ENCODE data around the gene ZNF410.
"Not testable (repeated sequence)": the region's sequence is repeated elsewhere in the genome, so short reads cannot be mapped to it uniquely, and the experiment has no call there.

Gene ZNF410

DNA sequence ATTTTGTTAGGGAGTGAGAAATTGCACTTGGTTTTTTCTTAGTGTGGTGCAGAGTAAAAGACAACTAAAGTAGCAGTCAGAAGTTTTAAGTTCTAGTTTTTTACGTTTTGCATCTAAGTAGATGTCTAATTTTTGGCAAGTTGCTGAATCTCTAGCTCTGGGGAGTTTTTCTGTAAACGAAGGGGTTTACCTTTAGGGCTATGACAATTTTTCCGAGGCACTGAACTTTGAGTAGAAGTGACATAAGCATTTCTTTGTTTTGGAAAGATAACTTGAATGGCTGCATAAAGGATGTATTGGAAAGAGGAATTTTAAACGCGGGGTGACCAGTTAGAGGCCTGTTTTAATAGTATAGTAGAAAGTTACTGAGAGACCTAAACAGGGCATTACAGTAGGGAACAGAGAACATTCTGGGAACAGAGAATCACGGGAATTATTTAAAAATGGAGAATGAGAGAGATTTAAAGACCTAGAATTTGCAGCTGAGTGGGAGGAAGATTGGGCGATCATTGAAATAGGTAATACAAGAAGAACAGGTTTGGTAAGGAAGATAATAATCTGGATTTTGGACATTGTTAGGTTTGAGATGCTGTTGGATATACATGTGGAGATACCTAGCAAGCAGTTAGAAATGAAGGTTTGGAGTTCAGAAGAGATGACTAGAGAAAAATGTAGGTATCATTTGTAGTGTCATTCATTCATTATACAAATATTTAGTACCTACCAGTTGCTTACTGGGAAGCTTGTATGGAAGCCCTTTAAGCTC lies 1.2 kb downstream of the ZNF410 start:
- DNase-seq, result no peak

DNA sequence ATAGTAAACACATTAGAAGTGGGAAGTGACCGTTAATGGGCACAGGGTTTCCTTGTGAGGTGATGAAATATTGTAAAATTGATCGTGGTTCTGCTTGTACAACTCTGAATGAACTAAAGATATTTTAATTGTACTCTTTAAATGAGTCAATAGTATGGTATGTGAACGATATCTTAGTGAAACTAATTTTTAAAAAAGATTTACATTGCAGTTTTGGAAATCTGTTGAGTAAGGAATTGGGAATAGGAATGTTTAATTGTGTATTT lies 1.7 kb downstream of the ZNF410 start:
- no peak for DNase-seq

DNA sequence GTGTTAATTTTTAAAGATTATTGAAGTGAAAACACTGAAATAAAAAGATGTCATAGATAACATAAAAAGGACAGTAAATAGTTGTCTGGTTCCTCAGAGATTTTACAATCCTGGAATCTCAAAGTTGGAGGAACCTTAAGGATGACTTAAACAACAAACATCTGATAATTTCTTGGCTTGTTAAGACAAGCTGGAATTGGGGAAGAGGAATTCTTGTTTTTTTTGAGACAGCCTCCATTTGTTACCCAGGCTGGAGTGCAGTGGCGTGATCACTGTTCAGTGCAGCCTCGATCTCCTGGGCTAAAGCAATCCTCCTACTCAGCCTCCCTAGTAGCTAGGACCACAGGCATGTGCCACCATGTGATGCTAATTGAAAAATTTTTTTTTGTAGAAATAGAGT lies 2.3 kb downstream of the ZNF410 start:
- DNase-seq, result no peak

DNA sequence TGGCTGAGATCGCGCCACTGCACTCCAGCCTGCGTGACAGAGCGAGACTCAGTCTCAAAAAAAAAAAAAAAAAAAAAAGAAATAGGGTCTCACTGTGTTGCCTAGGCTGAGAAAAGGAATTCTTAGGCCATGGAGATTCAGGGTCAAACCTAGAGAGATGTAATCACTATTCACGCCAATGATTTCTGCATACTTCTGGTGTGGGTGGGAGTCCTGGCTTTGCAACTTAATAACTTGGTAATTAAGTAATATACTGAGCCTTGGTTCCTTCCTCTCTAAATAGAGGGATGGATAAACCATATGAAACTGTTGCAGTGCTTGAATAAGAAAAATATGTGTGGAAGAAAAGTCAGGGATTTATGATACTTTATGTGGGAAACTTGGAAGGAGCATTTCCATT lies 2.7 kb downstream of the ZNF410 start:
- DNase-seq, result no peak

DNA sequence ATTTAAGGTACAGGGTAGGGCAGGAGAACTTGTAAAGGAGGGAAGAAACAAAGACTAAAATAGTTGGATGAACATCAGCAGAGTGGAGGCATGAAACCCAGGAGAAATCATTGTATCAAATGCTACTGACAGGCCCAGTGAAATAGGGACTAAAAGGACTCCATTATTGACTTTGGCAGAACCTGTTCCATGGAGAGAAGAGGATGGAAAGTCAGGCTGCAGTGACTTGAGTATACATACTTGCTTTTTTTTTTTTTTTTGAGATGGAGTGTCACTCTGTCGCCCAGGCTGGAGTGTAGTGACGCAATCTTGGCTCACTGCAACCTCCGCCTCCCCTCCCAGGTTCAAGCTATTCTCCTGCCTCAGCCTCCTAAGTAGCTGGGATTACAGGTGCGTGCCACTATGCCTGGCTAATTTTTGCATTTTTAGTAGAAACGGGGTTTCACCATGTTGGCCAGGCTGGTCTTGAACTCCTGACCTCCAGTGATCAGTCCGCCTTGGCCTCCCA lies 7.6 kb downstream of the ZNF410 start:
- DNase-seq, result not testable (repeated sequence)

DNA sequence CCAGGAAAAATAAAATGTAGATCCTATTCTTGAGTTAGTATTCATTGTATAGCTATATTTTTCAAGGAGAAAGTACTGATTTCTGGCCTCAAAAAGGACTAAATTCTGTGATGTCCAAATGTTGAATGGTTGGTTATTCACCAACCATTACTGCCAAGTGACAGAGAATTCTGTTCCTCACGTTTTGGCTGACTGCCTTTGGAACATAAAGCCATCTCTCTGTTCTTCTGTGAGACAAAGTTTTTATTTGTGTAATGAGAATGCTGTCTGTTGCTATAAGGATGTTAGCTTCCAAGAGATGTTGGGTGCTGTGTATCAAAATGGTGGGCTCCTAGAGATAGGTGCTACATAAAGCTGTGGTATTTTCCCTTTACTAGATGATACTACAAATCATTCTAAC lies 9.3 kb downstream of the ZNF410 start:
- DNase-seq, result no peak

DNA sequence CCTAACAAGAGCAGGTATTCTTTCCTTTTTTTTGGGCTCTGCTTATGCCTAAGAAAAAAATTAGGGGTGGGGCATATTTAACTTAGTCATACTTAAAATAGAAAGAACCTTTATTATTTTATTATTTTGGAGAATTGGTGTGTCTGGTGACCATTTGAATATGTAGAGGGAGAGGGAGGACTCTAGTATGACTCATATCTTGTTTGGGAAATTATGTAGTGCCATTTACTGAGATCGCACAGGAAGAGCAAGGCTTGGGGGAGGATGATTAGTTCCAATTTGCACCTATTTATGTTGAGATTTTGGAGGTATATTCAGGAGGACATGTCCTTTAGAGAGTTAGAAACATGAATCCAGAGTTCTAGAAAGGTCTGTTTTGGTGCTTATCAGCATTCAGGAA lies 9.9 kb downstream of the ZNF410 start:
- DNase-seq, result no peak

DNA sequence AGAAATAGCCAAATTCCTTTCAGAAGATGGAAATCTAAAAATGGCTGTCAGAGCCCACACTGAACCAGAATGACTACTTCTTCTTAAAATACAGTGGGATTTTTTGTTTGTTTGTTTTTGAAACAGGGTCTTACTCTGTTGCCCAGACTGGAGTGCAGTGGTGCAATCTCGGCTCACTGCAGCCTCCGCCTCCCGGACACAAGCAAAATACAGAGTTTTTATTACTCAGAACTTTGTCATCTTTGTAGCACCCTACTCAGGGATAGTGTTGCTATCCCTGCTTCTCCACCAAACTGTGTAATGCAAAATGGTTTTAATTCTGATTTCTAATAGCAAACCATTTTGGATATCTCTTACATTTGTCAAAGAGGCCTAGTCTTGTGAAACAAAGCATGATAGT lies 16.4 kb downstream of the ZNF410 start:
- no peak for DNase-seq

DNA sequence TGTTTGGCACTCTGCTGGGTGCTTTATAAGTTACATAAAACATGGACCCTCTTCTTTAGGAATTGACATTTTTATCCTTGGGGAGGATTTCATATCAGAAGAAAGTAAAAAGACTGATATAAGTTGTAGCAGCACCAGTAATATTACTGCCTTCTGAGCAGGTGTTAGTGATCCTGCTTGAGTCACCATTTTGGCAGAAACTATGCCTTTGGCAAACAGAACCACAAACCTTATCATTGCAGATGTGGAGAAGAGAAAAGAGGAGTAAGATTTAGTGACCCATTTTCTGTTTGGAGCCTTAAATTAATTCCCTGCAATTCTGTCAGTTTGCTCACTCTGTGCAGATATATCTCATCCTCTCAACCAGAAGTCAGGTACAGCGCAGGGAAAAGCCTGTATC lies 23.0 kb downstream of the ZNF410 start:
- DNase-seq, result no peak

DNA sequence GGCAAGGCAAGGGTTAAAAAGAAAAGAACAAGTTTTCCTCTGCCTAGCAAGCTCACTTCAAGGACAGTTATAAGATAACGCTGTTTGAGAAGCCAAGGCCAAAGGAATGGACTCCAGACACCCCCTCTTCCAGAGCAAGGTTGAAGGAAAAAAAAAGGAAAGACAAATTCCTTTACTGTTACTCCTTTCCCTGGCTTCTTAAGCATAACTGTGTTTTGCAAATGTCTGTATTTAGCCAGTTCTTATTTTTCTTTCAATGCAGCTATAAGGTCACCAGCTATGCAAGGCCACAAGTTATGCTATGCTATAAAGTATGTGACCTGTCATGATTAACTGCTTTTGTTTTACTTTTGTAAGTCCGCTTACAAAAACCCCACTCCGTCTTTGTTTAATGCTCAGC lies 26.6 kb downstream of the ZNF410 start:
- DNase-seq, result no peak

DNA sequence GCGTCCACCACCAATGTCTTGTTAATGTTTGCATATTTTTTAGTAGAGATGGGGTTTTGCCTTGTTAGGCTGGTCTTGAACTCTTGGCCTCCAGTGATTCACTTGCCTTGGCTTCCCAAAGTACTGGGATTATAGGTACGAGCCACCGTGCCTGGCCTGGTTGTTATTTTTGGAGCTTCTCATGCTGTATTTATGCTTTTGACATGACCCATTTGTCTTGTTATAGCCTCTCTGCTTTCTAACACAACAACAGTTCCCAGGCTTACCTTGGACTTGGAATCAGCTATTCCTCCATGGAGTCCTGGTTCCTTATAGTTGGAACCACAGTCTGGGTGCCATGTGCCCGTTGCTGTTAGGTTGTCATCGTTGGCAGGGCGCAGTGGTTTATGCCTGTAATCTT lies 29.7 kb downstream of the ZNF410 start:
- DNase-seq, result no peak

DNA sequence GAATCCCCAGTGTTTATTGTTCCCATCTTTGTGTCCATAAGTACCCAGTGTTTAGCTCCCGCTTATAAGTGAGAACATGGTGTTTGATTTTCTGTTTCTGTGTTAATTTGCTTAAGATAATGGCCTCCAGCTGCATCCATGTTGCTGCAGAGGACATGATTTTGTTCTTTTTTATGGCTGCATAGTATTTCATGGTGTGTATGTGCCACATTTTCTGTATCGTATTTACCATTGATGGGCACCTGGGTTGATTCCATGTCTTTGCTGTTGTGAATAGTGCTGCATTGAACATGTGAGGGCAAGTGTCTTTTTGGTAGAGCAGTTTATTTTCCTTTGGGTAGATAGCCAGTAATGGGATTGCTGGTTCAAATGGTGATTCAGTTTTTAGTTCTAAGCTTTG lies 32.8 kb downstream of the ZNF410 start:
- not testable (repeated sequence) for DNase-seq

DNA sequence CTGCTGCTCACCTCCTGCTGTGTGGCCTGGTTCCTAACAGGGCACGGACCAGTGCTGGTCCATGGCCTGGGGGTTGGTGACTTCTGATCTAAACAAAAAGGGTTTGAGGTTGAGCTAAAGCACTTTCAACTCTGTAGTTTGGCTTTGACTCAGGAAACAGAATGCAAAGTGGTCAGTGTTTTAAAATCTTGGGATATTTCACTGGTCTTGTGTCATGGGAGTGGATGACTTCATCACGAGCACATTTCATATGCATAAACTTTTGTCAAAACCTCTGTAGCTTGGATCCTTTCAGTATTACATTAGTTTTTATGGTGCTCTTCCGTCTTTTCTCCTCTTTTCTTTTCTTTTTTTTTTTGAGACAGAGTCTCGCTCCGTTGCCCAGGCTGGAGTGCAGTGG lies 37.7 kb downstream of the ZNF410 start:
- no peak for DNase-seq

DNA sequence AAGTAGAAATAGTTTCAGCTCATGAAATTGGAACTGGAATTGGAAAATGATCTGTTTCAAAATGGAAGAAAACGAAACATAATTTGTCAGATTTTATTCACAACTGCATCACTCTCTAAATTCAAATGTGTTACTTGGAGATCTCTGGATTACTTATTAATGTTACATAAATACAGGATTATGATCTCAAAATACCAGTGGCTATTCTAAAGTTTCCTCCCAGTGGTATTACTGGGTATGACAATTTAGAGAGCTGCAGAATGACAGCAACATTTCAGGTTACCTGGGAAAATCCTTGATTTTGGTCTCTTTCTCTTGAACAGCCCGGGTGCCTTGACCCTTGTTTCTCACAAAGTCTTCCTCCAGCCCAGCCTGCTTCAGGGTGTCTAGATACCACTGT lies 49.0 kb downstream of the ZNF410 start:
- DNase-seq, result no peak

DNA sequence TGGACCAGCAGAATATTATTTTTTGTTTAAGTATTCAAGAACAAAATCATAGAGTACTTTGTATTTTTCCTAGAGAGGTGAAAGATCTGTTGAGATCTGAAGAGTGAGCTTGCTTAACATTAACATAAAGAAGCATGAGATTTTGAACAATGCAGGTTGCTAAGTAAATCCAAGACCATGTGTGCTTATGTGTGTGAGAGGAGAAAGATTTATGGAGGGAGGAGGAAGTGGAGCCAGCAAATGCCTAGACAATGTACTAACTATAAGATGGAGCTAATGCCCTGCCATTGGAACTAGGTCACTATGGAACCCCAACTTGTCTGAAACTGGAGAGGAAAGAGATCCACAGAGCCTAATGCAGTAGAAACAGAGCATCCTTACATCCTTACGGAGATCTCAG lies 49.9 kb downstream of the ZNF410 start:
- DNase-seq, result no peak

DNA sequence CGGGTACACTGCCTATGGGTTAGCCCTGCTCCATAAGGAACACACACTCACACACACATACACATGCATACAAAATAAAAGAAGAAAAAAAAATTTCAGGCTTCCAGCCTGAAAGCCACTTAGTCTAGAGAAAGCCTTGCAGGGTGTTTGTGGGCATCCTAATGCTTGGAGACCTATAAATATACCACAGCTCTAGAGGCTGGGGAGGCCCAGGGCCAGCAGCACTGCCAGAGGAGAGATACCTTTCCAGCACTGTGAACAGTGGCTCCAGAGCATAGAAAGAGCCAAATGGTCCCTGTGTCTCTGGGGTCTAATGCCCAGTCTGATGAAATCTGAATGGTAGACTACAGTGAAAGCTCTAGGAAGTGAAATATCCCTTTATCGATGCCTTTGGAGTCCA lies 50.4 kb downstream of the ZNF410 start:
- DNase-seq, result no peak

DNA sequence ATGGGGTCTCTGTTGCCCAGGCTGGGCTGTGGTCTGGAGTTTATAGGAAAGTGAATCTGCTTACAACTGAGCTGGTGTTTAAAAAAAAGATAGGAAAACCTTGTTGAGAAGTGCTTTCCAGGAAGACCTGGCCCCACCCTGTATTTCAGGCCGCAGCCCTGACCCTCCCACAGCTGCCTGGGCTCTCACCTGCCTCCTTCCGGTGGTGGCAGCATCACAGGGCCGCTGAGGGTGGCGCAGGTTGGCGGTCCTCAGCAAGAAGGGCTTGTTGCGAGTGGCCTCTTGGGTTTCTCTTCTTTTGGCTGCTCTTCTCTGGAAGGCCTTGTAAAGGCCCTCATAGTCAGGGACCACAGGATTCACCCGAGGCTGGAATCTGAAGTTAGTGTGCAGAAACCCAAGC lies 55.5 kb downstream of the ZNF410 start:
- DNase-seq, result no peak

DNA sequence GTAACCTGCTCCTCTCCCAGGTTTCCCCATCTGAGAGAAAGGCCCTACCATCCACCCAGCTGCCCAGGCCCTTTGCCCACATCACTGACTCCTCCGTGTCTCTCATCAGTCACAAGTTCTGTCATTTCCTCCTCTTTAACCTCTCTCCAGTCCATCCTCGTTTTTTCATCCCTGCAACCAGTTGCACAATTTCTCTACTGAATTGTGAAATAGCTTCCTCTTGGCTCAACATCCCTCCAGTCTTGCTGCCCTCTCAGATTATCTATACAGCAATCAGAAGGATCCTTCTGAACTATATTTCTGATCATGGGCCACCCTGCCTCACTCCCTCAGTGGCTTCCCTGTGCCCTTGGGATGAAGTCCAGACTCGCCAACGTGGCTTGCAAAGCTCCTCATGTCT lies 56.4 kb downstream of the ZNF410 start:
- no peak for DNase-seq

DNA sequence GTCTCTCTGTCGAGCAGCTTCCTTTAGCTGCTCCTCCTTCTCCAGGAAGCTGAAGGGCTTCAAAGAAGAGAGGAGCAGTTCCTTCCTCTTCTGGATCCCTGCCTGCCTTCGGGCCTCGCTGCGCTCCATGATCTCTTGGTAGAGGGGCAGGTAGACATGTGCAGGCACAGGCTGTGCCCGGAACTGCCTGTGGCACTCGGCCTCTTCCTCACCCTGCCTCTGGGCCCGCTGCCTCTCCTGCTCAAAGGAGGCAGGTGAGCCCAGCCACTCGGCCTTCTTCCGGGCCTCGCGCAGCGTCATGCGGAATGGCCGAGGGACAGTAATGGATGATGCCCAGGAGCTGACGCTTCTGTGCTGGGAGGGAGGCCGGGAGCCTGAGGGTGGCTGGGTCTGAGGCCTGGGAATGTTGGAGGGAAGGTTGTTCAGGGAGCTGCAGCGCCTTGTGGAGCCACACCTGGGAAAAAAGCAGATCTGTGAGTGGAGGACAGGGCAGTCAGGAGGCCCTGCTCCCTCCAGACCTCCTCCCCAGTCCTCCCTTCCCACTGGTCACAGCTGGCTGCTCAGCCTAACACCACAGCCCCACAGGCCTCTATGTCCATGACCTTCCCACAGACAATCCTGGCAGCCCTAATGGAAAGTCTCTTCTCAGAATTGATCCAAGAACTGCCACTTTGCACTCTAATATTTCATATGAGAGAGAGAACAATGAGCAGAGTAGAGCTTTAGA lies 57.9 kb downstream of the ZNF410 start:
- DNase-seq, result no peak

DNA sequence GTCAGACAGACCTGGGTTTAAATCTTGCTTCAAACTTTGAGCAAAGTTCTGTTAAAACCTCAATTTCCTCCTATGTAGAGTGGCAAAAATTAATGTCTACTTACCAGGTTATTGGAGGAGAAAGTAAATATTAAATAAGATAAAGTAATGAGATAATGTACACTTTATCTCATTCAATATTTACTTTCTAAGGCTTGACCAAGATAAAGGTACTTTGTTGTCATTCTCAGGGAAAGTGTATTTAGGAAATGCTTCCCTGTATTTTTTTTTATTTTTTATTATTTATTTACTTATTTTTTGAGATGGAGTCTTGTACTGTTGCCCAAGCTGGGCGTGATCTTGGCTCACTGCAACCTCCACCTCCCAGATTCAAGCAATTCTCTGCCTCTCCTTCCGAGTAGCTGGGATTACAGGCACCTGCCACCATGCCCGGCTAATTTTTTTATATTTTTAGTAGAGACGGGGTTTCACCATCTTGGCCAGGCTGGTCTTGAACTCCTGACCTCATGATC lies 58.6 kb downstream of the ZNF410 start:
- DNase-seq, result no peak

DNA sequence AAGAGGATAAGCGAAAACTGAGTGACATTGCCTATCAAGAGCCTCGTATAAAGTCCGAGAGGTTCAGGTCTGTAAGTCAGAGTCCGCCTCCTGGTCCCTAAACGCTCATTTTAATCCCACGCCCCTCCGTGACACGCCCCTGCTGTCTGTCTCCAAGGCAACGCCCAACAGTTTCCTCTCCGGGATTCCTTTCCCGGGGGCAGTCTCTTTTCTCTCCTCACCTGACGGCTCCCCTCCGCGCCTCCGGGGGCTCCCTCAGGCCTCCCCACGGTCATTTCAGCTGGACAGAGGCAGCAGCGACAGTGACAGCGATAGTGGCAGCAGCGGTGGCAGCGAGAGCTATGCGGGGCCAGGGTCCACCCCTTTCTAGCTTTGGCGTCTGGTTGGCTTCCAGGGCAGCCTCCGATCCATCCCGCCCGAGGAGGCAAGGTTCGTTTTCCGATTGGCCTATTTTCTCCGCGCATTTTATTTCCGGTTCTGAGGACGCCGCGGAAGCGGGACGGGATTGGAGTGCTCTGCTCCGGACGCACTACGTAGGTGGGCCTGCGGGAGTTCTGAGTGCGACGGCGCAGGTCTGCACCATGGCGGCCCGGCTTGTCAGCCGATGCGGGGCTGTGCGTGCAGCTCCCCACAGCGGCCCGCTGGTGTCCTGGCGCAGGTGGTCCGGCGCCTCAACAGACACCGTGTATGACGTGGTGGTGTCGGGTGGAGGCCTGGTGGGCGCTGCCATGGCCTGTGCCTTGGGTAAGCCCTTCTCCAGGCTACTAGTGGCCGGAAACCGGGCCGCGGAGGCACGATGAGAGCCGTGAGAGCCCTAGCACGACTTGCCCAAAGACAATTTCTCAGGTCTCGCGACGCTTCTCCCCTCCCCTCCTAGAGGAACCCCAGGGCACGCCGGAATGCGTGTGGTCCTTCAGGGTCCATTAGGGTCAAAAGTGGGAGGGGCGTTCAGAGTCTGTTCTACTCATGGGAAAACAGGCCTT lies 63.4 kb downstream of the ZNF410 start, which contains the start of the genes COQ6 and FAM161B:
Gene COQ6, plus strand, starts transcription at position 551 of the 983 bp plus-strand sequence. Its CDS starts 31 bp downstream, at position 582.
Gene FAM161B, minus strand, starts transcription at position 343 of the 983 bp plus-strand sequence. Its CDS starts 68 bp downstream, at position 275.
- DNase-seq, result peak; percentile 94

DNA sequence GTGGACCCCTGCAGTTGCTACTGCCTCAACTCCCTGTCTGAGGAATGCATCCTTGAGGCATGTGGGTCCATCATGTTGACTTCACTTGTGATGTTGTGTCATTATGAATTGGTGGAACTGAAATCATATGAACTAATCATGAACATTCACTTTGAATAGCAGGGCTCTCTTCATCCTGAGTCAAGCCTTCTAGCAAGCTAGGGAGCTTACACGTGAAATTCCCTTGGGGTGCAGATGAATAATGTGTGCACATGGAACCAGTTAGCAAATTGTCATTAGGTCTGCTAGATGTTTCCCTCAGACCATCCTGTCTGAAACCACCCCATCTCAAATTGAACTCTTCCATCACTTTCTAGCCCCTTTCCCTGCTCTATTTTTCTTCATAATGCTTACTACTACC lies 67.1 kb downstream of the ZNF410 start:
- DNase-seq, result no peak

DNA sequence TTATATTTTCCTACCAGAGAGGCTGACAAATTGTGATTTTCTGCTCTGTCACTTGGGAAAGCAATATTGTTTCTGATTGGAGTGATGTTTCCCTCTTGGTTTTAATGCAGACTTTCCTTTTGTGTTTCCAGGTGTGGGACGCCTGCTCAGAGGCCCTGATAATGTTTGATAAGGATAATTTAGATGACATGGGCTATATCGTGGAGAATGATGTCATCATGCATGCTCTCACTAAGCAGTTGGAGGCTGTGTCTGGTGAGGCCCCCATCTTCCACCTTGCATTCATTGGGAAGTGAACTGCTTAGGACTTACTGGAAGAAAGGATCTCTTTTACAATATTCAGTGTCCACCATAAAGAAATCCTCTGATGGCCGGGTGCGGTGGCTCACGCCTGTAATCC lies 69.0 kb downstream of the ZNF410 start:
- DNase-seq, result no peak
